ENCODE results near the gene KRTAP19-6.
"Not testable (repeated sequence)": the region's sequence is repeated elsewhere in the genome, so short reads cannot be mapped to it uniquely, and the experiment has no call there.

Gene KRTAP19-6

GRCh38 chr21:30515681-30516080 lies 26.0 kb downstream of the KRTAP19-6 start:
- TF ChIP-seq ZNF555 (tag by site-specific recombination; conservative IDR thresholded peaks at IDR 0.05) (no peak), ZNF837 (tag by site-specific recombination; IDR thresholded peaks at IDR 0.05) (no peak), ZNF223 (tag by site-specific recombination; IDR thresholded peaks at IDR 0.05) (no peak), ZNF544 (tag by site-specific recombination; IDR thresholded peaks at IDR 0.05) (no peak), ZFP69B (tag by site-specific recombination; IDR thresholded peaks at IDR 0.05) (no peak), BCL11A (tag by site-specific recombination; IDR thresholded peaks at IDR 0.05; ENCODE audit: low read depth) (no peak), KLF7 (tag by site-specific recombination; IDR thresholded peaks at IDR 0.05; ENCODE audit: borderline replicate concordance) (no peak), ZNF157 (tag by site-specific recombination; IDR thresholded peaks at IDR 0.05) (no peak), HIC1 (tag by site-specific recombination; IDR thresholded peaks at IDR 0.05) (no peak), ZNF148 (tag by site-specific recombination; IDR thresholded peaks at IDR 0.05; ENCODE audit: borderline replicate concordance) (no peak), REST (tag by site-specific recombination; IDR thresholded peaks at IDR 0.05) (no peak), GFI1B (tag by site-specific recombination; IDR thresholded peaks at IDR 0.05) (no peak), ZNF488 (tag by site-specific recombination; IDR thresholded peaks at IDR 0.05) (no peak), ZNF184 (tag by site-specific recombination; IDR thresholded peaks at IDR 0.05) (no peak), ZNF580 (tag by site-specific recombination; IDR thresholded peaks at IDR 0.05) (no peak), ZNF366 (tag by site-specific recombination; conservative IDR thresholded peaks at IDR 0.05) (no peak), ZNF292 (tag by site-specific recombination; IDR thresholded peaks at IDR 0.05; ENCODE audit: borderline replicate concordance, low read depth) (no peak), ZNF670 (tag by site-specific recombination; IDR thresholded peaks at IDR 0.05; ENCODE audit: low read depth) (no peak), ZNF416 (tag by site-specific recombination; IDR thresholded peaks at IDR 0.05) (no peak), TRIM28 (IDR thresholded peaks at IDR 0.05; ENCODE audit: borderline replicate concordance, low read length) (no peak)
- Histone ChIP-seq H3K36me3 (ENCODE audit: control insufficient read depth in 2 of 2, insufficient read depth in 1 of 2, low read length in 2 of 2) (no peaks in the 10 kb centered on the region), H3K4me1 (ENCODE audit: control insufficient read depth, insufficient read depth, low read length) (no peaks in the 10 kb centered on the region), H3K9me3 (ENCODE audit: control insufficient read depth, insufficient read depth, low read depth, low read length) (no peaks in the 10 kb centered on the region; the same call in 1 of the 2 replicates), H3K27ac (ENCODE audit: extremely low read depth, low read depth, low read length) (no peak overlapping the region), H3K4me3 (ENCODE audit: low read depth, low read length) (no peak overlapping the region)
- ChIA-PET POLR2A (no interaction called here), CTCF (interaction anchor here (0.8 kb wide), 1 partner anchor 10 kb away, joined by 3 read pairs; no protein-coding TSS in a partner anchor)

GRCh38 chr21:30505621-30506205 lies 36.0 kb downstream of the KRTAP19-6 start:
- CTCF ChIA-PET: interaction anchor here (0.5 to 2.3 kb wide), 22 partner anchors 8 to 582 kb away, joined by 3 to 12 read pairs (median 3); partner anchors contain the start of gene KRTAP19-4
- H3K4me3 ChIP-seq (ENCODE audit: low read depth, low read length); H3K36me3 ChIP-seq (ENCODE audit: control insufficient read depth in 2 of 2, insufficient read depth in 1 of 2, low read length in 2 of 2); POLR2A ChIA-PET; H3K4me1 ChIP-seq (ENCODE audit: control insufficient read depth, insufficient read depth, low read length); H3K27ac ChIP-seq (ENCODE audit: extremely low read depth, low read depth, low read length); H3K9me3 ChIP-seq (ENCODE audit: control insufficient read depth, insufficient read depth, low read depth, low read length): not testable (repeated sequence)

All from HEK293 (cell line).